Measurements from ENCODE around the gene TTC21A. TPM values are rescaled to one million over a fixed set of nuclear protein-coding genes. Genes with fewer than 3 reads are reported as not detected.

Gene TTC21A
- total RNA-seq, 1 donor from 2014 or later, result 1.1 TPM

DNA sequence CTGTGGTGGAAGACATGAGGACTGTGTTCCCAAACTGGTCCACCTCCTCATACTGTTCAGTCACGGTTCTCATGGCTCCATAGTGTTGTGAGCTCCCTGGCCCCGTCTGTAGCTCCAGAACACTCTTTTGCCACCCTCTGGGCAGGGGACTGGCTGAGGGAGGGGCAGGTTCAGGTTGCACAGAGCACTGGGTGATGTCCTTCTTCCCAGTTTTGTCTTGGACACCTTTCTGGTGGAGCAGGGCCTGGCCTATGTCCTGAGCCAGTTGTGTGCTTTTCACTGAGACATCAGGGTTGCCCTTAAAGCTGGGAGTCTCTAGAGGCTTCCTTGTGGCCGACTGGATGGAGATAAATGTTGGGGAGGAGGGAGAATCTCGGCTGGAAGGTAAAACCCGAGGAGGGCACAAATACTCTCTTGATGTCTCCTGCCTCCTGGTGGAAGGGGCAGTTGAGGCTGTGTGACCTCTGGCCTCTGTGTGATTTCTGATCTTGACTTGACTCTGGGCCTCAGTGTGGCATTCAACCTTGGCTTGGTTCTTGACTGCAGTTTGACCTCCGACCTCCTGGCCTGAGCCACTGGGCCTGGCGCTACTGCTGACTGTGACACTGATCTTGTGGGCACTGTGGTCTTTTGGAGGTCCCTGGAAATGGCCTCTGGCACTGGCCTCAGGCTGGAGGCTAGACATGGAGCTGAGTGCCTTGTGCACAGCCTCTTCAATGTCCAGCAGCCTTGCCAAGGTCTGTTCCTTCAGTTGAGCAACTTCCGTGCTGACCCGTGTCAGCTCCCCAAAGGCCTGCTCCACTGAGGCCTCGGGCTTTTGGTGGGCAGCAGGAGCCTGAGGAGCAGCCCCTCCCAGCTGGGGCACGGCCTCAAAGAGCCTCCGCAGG is 76.8 kb downstream of the TTC21A start:
- no peaks in the 10 kb centered on the region for H3K27me3 ChIP-seq (ENCODE audit: control insufficient read depth, insufficient read depth, low read length)
- H3K36me3 ChIP-seq (ENCODE audit: control insufficient read depth, insufficient read depth, low read length), result no peaks in the 10 kb centered on the region
- no peak for FAIRE-seq
- no peak overlapping the region for H3K4me3 ChIP-seq (ENCODE audit: low read depth, low read length)
- no peak for DNase-seq (ENCODE audit: low read depth)
- TF ChIP-seq, protein P1, sequence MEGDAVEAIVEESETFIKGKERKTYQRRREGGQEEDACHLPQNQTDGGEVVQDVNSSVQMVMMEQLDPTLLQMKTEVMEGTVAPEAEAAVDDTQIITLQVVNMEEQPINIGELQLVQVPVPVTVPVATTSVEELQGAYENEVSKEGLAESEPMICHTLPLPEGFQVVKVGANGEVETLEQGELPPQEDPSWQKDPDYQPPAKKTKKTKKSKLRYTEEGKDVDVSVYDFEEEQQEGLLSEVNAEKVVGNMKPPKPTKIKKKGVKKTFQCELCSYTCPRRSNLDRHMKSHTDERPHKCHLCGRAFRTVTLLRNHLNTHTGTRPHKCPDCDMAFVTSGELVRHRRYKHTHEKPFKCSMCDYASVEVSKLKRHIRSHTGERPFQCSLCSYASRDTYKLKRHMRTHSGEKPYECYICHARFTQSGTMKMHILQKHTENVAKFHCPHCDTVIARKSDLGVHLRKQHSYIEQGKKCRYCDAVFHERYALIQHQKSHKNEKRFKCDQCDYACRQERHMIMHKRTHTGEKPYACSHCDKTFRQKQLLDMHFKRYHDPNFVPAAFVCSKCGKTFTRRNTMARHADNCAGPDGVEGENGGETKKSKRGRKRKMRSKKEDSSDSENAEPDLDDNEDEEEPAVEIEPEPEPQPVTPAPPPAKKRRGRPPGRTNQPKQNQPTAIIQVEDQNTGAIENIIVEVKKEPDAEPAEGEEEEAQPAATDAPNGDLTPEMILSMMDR (IDR thresholded peaks at IDR 0.05; ENCODE audit: insufficient read depth, low read length, severe bottlenecking), result no peak

DNA sequence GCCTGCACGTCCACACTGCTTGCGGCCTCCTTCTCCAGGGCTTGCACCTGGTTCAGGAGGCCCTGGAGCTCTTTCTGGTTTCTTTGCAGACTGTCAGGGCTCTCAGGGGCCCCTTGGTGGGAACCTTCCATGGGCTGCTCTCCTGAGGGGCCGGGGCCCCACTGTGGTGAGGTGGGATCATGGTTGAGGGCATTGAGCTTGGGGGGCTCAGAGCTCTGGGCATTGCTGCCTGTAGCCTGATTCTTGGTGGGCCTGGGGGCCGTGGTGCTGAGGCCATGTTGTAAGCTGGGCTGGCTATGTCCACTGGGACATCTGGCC is 77.4 kb downstream of the TTC21A start:
- no peaks in the 10 kb centered on the region for H3K27me3 ChIP-seq (ENCODE audit: control insufficient read depth, insufficient read depth, low read length)
- no peaks in the 10 kb centered on the region for H3K36me3 ChIP-seq (ENCODE audit: control insufficient read depth, insufficient read depth, low read length)
- TF ChIP-seq, protein P1 (IDR thresholded peaks at IDR 0.05; ENCODE audit: insufficient read depth, low read length, severe bottlenecking), result no peak
- H3K4me3 ChIP-seq (ENCODE audit: low read depth, low read length), result no peak overlapping the region
- FAIRE-seq (no peak), DNase-seq (ENCODE audit: low read depth) (no peak)

DNA sequence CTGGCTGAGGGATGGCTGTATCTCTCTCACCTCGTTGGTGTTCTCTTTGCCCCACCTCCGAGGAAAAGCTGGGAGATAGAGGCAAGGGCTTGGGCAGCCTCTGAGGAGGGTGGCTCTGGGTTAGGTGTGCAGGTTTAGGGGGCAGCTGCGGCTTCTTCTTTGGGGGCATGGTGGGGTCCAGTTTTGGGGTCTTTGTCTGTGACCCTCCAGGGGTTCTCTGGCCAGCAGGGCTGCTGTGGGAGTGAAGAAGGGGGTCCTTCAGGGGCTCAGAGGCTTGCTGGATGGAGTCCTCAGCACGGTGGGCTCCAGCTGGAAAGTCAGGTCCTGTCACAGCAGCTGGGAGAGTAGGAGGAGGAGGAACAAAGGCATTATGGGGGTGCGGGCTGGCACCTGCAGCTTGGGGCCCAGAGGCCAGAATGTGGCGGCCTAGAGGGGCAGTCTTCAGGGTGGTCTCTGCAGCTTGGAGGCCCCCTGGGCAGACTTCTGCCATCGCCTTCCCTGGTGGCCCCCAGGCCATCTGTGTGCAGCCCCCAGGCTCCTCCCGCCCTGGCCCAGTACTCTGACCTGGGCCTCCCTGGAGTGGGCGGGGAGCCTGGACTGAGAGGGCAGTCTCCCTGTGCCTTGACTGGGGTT is 78.0 kb downstream of the TTC21A start:
- H3K36me3 ChIP-seq (ENCODE audit: control insufficient read depth, insufficient read depth, low read length), result no peaks in the 10 kb centered on the region
- H3K27me3 ChIP-seq (ENCODE audit: control insufficient read depth, insufficient read depth, low read length), result no peaks in the 10 kb centered on the region
- DNase-seq (ENCODE audit: low read depth) (no peak), FAIRE-seq (no peak)
- TF ChIP-seq, protein P1 (IDR thresholded peaks at IDR 0.05; ENCODE audit: insufficient read depth, low read length, severe bottlenecking), result no peak
- no peak overlapping the region for H3K4me3 ChIP-seq (ENCODE audit: low read depth, low read length)

DNA sequence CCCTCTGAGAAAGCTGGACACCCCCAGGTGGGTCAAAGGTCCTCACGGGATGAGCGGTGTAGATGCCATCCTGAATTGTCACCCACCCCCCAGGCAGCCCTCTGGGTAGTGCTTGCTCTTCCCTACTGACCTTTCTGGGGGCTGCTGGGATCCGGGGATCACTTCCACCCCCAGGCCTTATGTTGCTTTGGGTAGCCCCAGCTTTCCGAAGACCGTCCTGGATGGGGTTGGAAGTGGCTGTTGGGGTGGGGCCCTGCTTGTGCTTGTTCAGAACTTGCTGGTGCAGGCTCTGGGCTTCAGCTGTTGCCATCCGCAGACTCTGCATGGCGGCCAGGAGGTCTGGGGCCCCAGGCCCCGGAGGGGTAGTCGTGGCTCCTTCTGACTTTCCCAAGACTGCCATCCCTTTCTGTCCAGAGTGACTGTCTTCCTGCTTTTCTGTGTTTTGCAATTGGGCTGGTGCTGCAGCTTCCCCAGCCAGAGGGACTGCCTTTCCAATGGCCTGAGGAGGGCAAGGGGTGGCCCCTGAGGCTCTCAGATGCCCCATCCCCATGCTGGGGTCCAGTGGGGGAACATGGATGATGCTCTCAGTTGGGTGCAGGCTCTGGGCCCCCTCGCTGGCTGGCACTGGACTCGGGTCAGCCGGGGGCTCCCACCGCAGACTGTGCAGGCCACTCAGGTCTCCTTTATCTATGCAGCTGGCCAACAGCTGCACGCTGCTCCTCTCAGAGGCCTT is 78.6 kb downstream of the TTC21A start:
- TF ChIP-seq, protein P1 (IDR thresholded peaks at IDR 0.05; ENCODE audit: insufficient read depth, low read length, severe bottlenecking), result no peak
- no peaks in the 10 kb centered on the region for H3K36me3 ChIP-seq (ENCODE audit: control insufficient read depth, insufficient read depth, low read length)
- no peaks in the 10 kb centered on the region for H3K27me3 ChIP-seq (ENCODE audit: control insufficient read depth, insufficient read depth, low read length)
- DNase-seq (ENCODE audit: low read depth) (no peak), FAIRE-seq (no peak)
- H3K4me3 ChIP-seq (ENCODE audit: low read depth, low read length), result no peak overlapping the region

DNA sequence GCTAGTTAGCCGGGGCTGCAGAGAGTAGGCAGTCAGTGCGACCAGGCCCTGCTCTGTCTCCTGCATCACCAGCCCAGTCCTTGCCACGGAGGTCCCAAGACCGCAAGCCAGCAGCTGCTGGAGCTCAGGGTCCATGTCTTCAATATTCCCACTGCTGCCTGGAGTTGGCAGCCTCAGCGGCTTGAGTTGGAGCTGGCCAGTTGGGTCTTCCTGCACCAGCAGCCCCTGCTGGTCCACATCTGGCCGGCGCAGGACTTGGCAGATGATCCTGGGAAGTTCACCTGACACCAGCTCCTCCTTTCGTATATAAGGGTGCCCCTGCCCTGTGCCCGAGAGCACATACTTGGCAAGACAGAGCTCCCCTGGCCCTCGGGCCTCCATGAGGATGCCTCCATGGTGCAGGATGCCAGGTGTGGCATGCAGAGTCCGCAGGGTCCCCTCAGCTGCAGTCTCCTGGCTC is 79.2 kb downstream of the TTC21A start:
- Histone ChIP-seq H3K4me3 (ENCODE audit: low read depth, low read length) (no peak overlapping the region), H3K27me3 (ENCODE audit: control insufficient read depth, insufficient read depth, low read length) (no peaks in the 10 kb centered on the region), H3K36me3 (ENCODE audit: control insufficient read depth, insufficient read depth, low read length) (no peaks in the 10 kb centered on the region)
- DNase-seq (ENCODE audit: low read depth) (no peak), FAIRE-seq (no peak)
- TF ChIP-seq, protein P1 (IDR thresholded peaks at IDR 0.05; ENCODE audit: insufficient read depth, low read length, severe bottlenecking), result no peak
